GM23338 (cell line): ENCODE data around the gene AGPAT4. TPM values are rescaled to one million over a fixed set of nuclear protein-coding genes. Genes with fewer than 3 reads are reported as not detected.

ENCODE experiments used
- ATAC-seq: fragments of 200-7000 bp; cut with Tn5 transposase; 3 replicates; pipeline ENCODE4 v1.9.1; 2020
- DNase-seq: peaks from one replicate; pipeline ENCODE4 v3.0.0-alpha.2; 2015; ENCODE audit warnings: low spot score
- H2AFZ ChIP-seq: fragments of 200-600 bp; sonication (generic); 2 replicates; pipeline ENCODE4 v1.8.0; 2016; ENCODE audit warnings: antibody characterized with exemption, mild to moderate bottlenecking, moderate library complexity
- H3F3A ChIP-seq: fragments of 200-600 bp; sonication (generic); replicated peaks from 2 replicates; pipeline ENCODE4 v1.8.0; 2017; ENCODE audit warnings: antibody characterized with exemption, mixed run types, low read depth
- H3K27ac ChIP-seq: fragments of 200-600 bp; sonication (generic); 2 replicates; pipeline ENCODE4 v1.6.1; 2016; ENCODE audit warnings: low read depth
- H3K27me3 ChIP-seq: fragments of 200-600 bp; sonication (generic); 2 replicates; pipeline ENCODE4 v1.8.0; 2016; ENCODE audit warnings: mild to moderate bottlenecking, mixed run types, moderate library complexity; ENCODE audit not compliant: insufficient read depth
- H3K36me3 ChIP-seq: fragments of 200-600 bp; sonication (generic); 2 replicates; pipeline ENCODE4 v1.8.0; 2016; ENCODE audit warnings: mild to moderate bottlenecking; ENCODE audit not compliant: insufficient read depth
- H3K4me1 ChIP-seq: fragments of 200-600 bp; sonication (generic); 2 replicates; pipeline ENCODE4 v1.8.0; 2016; ENCODE audit warnings: mild to moderate bottlenecking, moderate library complexity; ENCODE audit not compliant: insufficient read depth
- H3K4me2 ChIP-seq: fragments of 200-600 bp; sonication (generic); 2 replicates; pipeline ENCODE4 v1.7.1; 2017; ENCODE audit warnings: mixed run types
- H3K4me3 ChIP-seq: fragments of 200-600 bp; sonication (generic); 2 replicates; pipeline ENCODE4 v1.6.1; 2016; ENCODE audit warnings: mixed run types
- H3K79me2 ChIP-seq: fragments of 200-600 bp; sonication (generic); replicated peaks from 2 replicates; pipeline ENCODE4 v1.8.0; 2017; ENCODE audit warnings: mild to moderate bottlenecking; ENCODE audit not compliant: insufficient read depth
- H3K9me2 ChIP-seq: fragments of 200-600 bp; sonication (generic); 2 replicates; pipeline ENCODE4 v1.8.0; 2017; ENCODE audit not compliant: insufficient read depth
- H4K20me1 ChIP-seq: fragments of 200-600 bp; sonication (generic); replicated peaks from 2 replicates; pipeline ENCODE4 v1.8.0; 2017; ENCODE audit warnings: mild to moderate bottlenecking; ENCODE audit not compliant: insufficient read depth
- H3K27ac Mint-ChIP-seq: 2 replicates; pipeline ENCODE4 v1.8.0; 2020; ENCODE audit warnings: inconsistent platforms, mild to moderate bottlenecking, moderate library complexity, mixed read lengths
- H3K27me3 Mint-ChIP-seq: 3 replicates; pipeline ENCODE4 v1.8.0; 2022; ENCODE audit warnings: low read depth, mild to moderate bottlenecking, moderate library complexity, mixed read lengths, inconsistent platforms; ENCODE audit not compliant: insufficient read depth, poor library complexity
- H3K36me3 Mint-ChIP-seq: 3 replicates; pipeline ENCODE4 v1.8.0; 2021; ENCODE audit warnings: low read depth, mild to moderate bottlenecking, inconsistent platforms, moderate library complexity, mixed read lengths
- H3K4me1 Mint-ChIP-seq: 3 replicates; pipeline ENCODE4 v1.8.0; 2020; ENCODE audit warnings: mild to moderate bottlenecking, inconsistent platforms, mixed read lengths
- H3K4me3 Mint-ChIP-seq: 3 replicates; pipeline ENCODE4 v1.8.0; 2021; ENCODE audit warnings: moderate library complexity, mild to moderate bottlenecking, inconsistent platforms, mixed read lengths
- H3K9me3 Mint-ChIP-seq: 3 replicates; pipeline ENCODE4 v1.8.0; 2020; ENCODE audit warnings: moderate library complexity, mild to moderate bottlenecking, inconsistent platforms, mixed read lengths
- CREB1 ChIP-seq: fragments of 250-450 bp; sonication (Bioruptor Pico); IDR thresholded peaks from 2 replicates; pipeline ENCODE4 v1.5.0; 2020; ENCODE audit warnings: low read depth, mild to moderate bottlenecking, moderate library complexity
- CTCF ChIP-seq, 2 experiments: fragments of 200-600 bp in 1 of 2; sonication (generic) in 1 of 2; conservative IDR thresholded peaks; 2 replicates each; pipeline versions ENCODE4 v1.5.1 to v1.6.1; 2016 to 2017; ENCODE audit warnings: antibody characterized with exemption in 2 of 2, low read depth in 2 of 2, mild to moderate bottlenecking in 2 of 2, moderate library complexity in 1 of 2
- ETS1 ChIP-seq: IDR thresholded peaks from 2 replicates; pipeline ENCODE4 v1.6.1; 2016; ENCODE audit warnings: antibody characterized with exemption
- EZH2 ChIP-seq: fragments of 200-600 bp; sonication (generic); IDR thresholded peaks from one replicate; pipeline ENCODE4 v1.8.0; 2017; ENCODE audit warnings: antibody characterized with exemption, mild to moderate bottlenecking, low read depth; ENCODE audit not compliant: unreplicated experiment
- EZH2phosphoT487 ChIP-seq: fragments of 200-600 bp; sonication (generic); IDR thresholded peaks from one replicate; pipeline ENCODE4 v1.8.1; 2018; ENCODE audit warnings: antibody characterized with exemption; ENCODE audit not compliant: unreplicated experiment
- JUNB ChIP-seq: IDR thresholded peaks from one replicate; pipeline ENCODE4 v1.6.1; 2016; ENCODE audit warnings: antibody characterized with exemption; ENCODE audit not compliant: unreplicated experiment
- NANOG ChIP-seq: IDR thresholded peaks from 2 replicates; pipeline ENCODE4 v1.6.1; 2016; ENCODE audit warnings: antibody characterized with exemption, borderline replicate concordance
- POLR2AphosphoS5 ChIP-seq: IDR thresholded peaks from 2 replicates; pipeline ENCODE4 v1.6.1; 2016; ENCODE audit warnings: antibody characterized with exemption, low read depth
- REST ChIP-seq: IDR thresholded peaks from one replicate; pipeline ENCODE4 v1.6.1; 2018; ENCODE audit warnings: antibody characterized with exemption; ENCODE audit not compliant: unreplicated experiment
- STAT1 ChIP-seq: IDR thresholded peaks from one replicate; pipeline ENCODE4 v1.6.1; 2016; ENCODE audit warnings: antibody characterized with exemption; ENCODE audit not compliant: unreplicated experiment
- ZNF114 ChIP-seq: fragments of 250-450 bp; sonication (Bioruptor Pico); IDR thresholded peaks from 2 replicates; pipeline ENCODE4 v1.5.0; 2020; ENCODE audit warnings: mild to moderate bottlenecking, moderate library complexity
- ZNF331 ChIP-seq: fragments of 250-450 bp; sonication (Bioruptor Pico); IDR thresholded peaks from 2 replicates; pipeline ENCODE4 v1.5.0; 2020; ENCODE audit warnings: low read depth, mild to moderate bottlenecking, moderate library complexity
- ZNF462 ChIP-seq: fragments of 250-450 bp; sonication (Bioruptor Pico); IDR thresholded peaks from 2 replicates; pipeline ENCODE4 v1.5.0; 2020; ENCODE audit warnings: mild to moderate bottlenecking, moderate library complexity
- polyA plus RNA-seq: library from polyadenylated mRNA; unstranded; fragments of >200 nt; fragmentation: Nextera tagmentation; extraction: Ambion mirVana; gene quantifications from 2 replicates; pipeline ENCODE4 v1.2.1, GENCODE V29; 2016
- total RNA-seq: library from RNA; depleted of rRNA; stranded (reverse); fragments of >200 nt; shearing (Covaris generic); gene quantifications from 2 replicates; pipeline ENCODE4 v1.2.3, GENCODE V29; 2014

The AGPAT4 gene
- total and polyA plus RNA-seq, 2 experiments from 2014 or later, result 8.9 to 19.3 TPM

- DNase-seq (no peak), ATAC-seq (no peak)
- Histone ChIP-seq H3K4me3 (no peak overlapping the region), H3K27me3 (no peaks in the 10 kb centered on the region), H3F3A (no peaks in the 10 kb centered on the region), H3K36me3 (peaks cover 6% of the 10 kb centered on the region; the same call in 1 of the 2 replicates), H3K4me2 (no peak overlapping the region), H3K79me2 (peaks cover 23% of the 10 kb centered on the region), H3K4me1 (no peaks in the 10 kb centered on the region), H2AFZ (no peak overlapping the region), H4K20me1 (no peaks in the 10 kb centered on the region; the same call in 1 of the 2 replicates), H3K27ac (no peak overlapping the region), H3K9me2 (0 out of 2 replicates have a peak, but pooled peaks cover 6% of the 10 kb centered on the region)
- H3K9me3 Mint-ChIP-seq, result peaks cover 17% of the 10 kb centered on the region
- TF ChIP-seq JUNB (no peak), ZNF114 (CRISPR knock-in tag) (no peak), STAT1 (no peak), CREB1 (CRISPR knock-in tag) (no peak), EZH2phosphoT487 (no peak), ZNF331 (CRISPR knock-in tag) (no peak), ZNF462 (CRISPR knock-in tag) (no peak), ETS1 (no peak), EZH2 (no peak), POLR2AphosphoS5 (no peak), CTCF (conservative IDR thresholded peaks at IDR 0.05; ENCODE audit: low read depth in 2 of 2) (no peak), NANOG (no peak), REST (no peak)
- H3K36me3 Mint-ChIP-seq, result peaks cover 55% of the 10 kb centered on the region
- no peak overlapping the region for H3K27ac Mint-ChIP-seq
- peaks cover 8% of the 10 kb centered on the region for H3K27me3 Mint-ChIP-seq
- H3K4me1 Mint-ChIP-seq, result no peaks in the 10 kb centered on the region
- no peak overlapping the region for H3K4me3 Mint-ChIP-seq
Measured at GRCh38 chr6:161191007-161191406, 82.9 kb downstream of the AGPAT4 start.
